DOHH2 (cell line): ENCODE results near the gene KNL1.

Source experiments
- CTCF ChIP-seq: fragments of 200-600 bp; sonication (generic); IDR thresholded peaks from one replicate; pipeline ENCODE4 v1.5.1; 2014; ENCODE audit warnings: antibody characterized with exemption, mild to moderate bottlenecking, low read depth, low read length; ENCODE audit not compliant: poor library complexity, severe bottlenecking
- EZH2phosphoT487 ChIP-seq: fragments of 200-600 bp; sonication (generic); IDR thresholded peaks from 2 replicates; pipeline ENCODE4 v1.6.1; 2017; ENCODE audit warnings: borderline replicate concordance, mild to moderate bottlenecking, antibody characterized with exemption, low read length, moderate library complexity, mixed read lengths

DNA sequence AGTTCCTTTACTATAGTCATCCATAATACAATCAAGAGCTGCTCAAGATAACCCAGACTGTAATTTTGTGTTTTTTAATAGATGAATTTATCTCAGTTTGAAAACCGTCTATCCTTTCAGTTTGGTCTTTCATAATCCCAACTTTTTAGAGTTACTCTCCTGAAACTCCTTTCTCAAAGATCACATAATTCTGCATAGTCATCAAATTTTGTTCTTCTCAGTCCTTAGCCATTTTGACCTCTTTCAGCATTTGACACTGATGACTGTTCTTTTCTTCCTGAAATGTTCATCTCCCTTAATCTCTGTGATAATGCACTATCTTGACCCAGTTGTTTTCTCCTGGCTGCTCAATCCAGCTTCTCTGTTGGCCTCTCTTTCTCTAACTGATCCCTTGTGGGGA is 53.5 kb downstream of the KNL1 start:
- TF ChIP-seq EZH2phosphoT487: no peak
- TF ChIP-seq CTCF: no peak
